NCI-H69 (cell line): ENCODE measurements around the gene MACROD2.
A peak's percentile ranks its signal among the peaks of the same experiment; 100 is the strongest.

Experiments
- DNase-seq: peaks from one replicate; lab custom pipeline; 2025; lab: John Stamatoyannopoulos, UW

Gene MACROD2

GRCh38 chr20:15673206-15673605 is 1677.9 kb downstream of the MACROD2 start:
- no peak for DNase-seq

- peak; percentile 73 for DNase-seq
Observed at GRCh38 chr20:15674253-15675060, 1679.1 kb downstream of the MACROD2 start.

GRCh38 chr20:15675061-15675514 is 1679.8 kb downstream of the MACROD2 start:
- peak; percentile 23 for DNase-seq

GRCh38 chr20:15675813-15676484 is 1680.6 kb downstream of the MACROD2 start:
- peak; percentile 36 for DNase-seq

GRCh38 chr20:15676815-15677214 is 1681.5 kb downstream of the MACROD2 start:
- no peak for DNase-seq

- no peak for DNase-seq
Observed at GRCh38 chr20:15682690-15683089, 1687.4 kb downstream of the MACROD2 start.

GRCh38 chr20:15692570-15692969 is 1697.3 kb downstream of the MACROD2 start:
- no peak for DNase-seq

GRCh38 chr20:15699431-15700146 is 1704.3 kb downstream of the MACROD2 start:
- DNase-seq, result no peak

- no peak for DNase-seq
Observed at GRCh38 chr20:15700147-15700765, 1704.9 kb downstream of the MACROD2 start.

GRCh38 chr20:15702161-15702560 is 1706.8 kb downstream of the MACROD2 start:
- no peak for DNase-seq

GRCh38 chr20:15703171-15703911 is 1708.0 kb downstream of the MACROD2 start:
- no peak for DNase-seq

GRCh38 chr20:15705975-15706374 is 1710.7 kb downstream of the MACROD2 start:
- no peak for DNase-seq

- no peak for DNase-seq
Observed at GRCh38 chr20:15706719-15707118, 1711.4 kb downstream of the MACROD2 start.

GRCh38 chr20:15708984-15709598 is 1713.8 kb downstream of the MACROD2 start:
- peak; percentile 68 for DNase-seq

- DNase-seq, result no peak
Observed at GRCh38 chr20:15710636-15711035, 1715.3 kb downstream of the MACROD2 start.

- DNase-seq, result no peak
Observed at GRCh38 chr20:15711177-15711576, 1715.9 kb downstream of the MACROD2 start.

GRCh38 chr20:15716256-15716655 is 1720.9 kb downstream of the MACROD2 start:
- no peak for DNase-seq

- DNase-seq, result no peak
Observed at GRCh38 chr20:15726416-15726815, 1731.1 kb downstream of the MACROD2 start.

- no peak for DNase-seq
Observed at GRCh38 chr20:15734052-15734451, 1738.7 kb downstream of the MACROD2 start.

GRCh38 chr20:15739035-15739434 is 1743.7 kb downstream of the MACROD2 start:
- DNase-seq, result no peak
